Lower lobe of right lung (tissue), 2 donors: ENCODE results near the gene ALB. TPM values are rescaled to one million over a fixed set of nuclear protein-coding genes. Genes with fewer than 3 reads are reported as not detected.

Experiments used
- ATAC-seq, 2 donors: fragments of 200-7000 bp; cut with Tn5 transposase; one replicate each; pipeline ENCODE4 v1.9.1; 2020 to 2022; ENCODE audit warnings: mild to moderate bottlenecking in 2 of 2, moderate library complexity in 2 of 2
- DNase-seq: peaks from one replicate; pipeline ENCODE4 v3.0.0-alpha.2; 2020
- H3K27ac ChIP-seq: fragments of 200-600 bp; one replicate; pipeline ENCODE4 v1.8.0; 2022
- H3K27me3 ChIP-seq: fragments of 200-600 bp; one replicate; pipeline ENCODE4 v1.8.0; 2022; ENCODE audit warnings: low read depth
- H3K36me3 ChIP-seq: fragments of 200-600 bp; one replicate; pipeline ENCODE4 v1.8.0; 2022; ENCODE audit warnings: mild to moderate bottlenecking
- H3K4me1 ChIP-seq: fragments of 200-600 bp; one replicate; pipeline ENCODE4 v1.8.0; 2022
- H3K4me3 ChIP-seq: fragments of 200-600 bp; one replicate; pipeline ENCODE4 v1.8.0; 2022; ENCODE audit warnings: mild to moderate bottlenecking
- H3K9me3 ChIP-seq: fragments of 200-600 bp; one replicate; pipeline ENCODE4 v1.8.0; 2022
- CTCF ChIP-seq: fragments of 200-600 bp; IDR thresholded peaks from one replicate; pipeline ENCODE4 v1.8.0; 2022; ENCODE audit warnings: antibody characterized with exemption, mild to moderate bottlenecking
- intact Hi-C: fragments of 100-400 bp; cut with DNase I; formaldehyde crosslinking; loops from one replicate; pipeline ENCODE4 v1.11.0; 2022
- total RNA-seq: library from RNA; stranded (reverse); fragmentation: NEBNext Ultra II Directional; extraction: Animal tissue kit (Norgen Biotek cat#: 25700); gene quantifications from one replicate; pipeline ENCODE4 v1.2.1, GENCODE V29; 2021
- donor health status: DM: no; HTN: yes; CAD: no; lungs with severe emphysema.

The ALB gene
- total RNA-seq, 1 donor from 2014 or later, result 2.3 TPM

- ATAC-seq (no peak), DNase-seq (no peak)
- Histone ChIP-seq H3K36me3 (no peaks in the 10 kb centered on the region), H3K9me3 (no peaks in the 10 kb centered on the region), H3K4me1 (no peaks in the 10 kb centered on the region), H3K4me3 (no peak overlapping the region), H3K27ac (no peak overlapping the region), H3K27me3 (no peaks in the 10 kb centered on the region)
- intact Hi-C loops, result no loop called here
- no peak for TF ChIP-seq CTCF
Measured at GRCh38 chr4:73459048-73459421, 54.9 kb downstream of the ALB start.

- no peaks in the 10 kb centered on the region for H3K36me3 ChIP-seq
- no peaks in the 10 kb centered on the region for H3K9me3 ChIP-seq
- no peak for TF ChIP-seq CTCF
- no peak for DNase-seq
- no peak for ATAC-seq
- intact Hi-C loops, result no loop called here
- H3K27me3 ChIP-seq, result no peaks in the 10 kb centered on the region
- H3K4me3 ChIP-seq, result no peak overlapping the region
- H3K27ac ChIP-seq, result no peak overlapping the region
- H3K4me1 ChIP-seq, result no peaks in the 10 kb centered on the region
Measured at GRCh38 chr4:73460913-73461522, 56.9 kb downstream of the ALB start.

GRCh38 chr4:73468170-73468569, 64.1 kb downstream of the ALB start:
- no peak overlapping the region for H3K27ac ChIP-seq
- no peak overlapping the region for H3K4me3 ChIP-seq
- H3K27me3 ChIP-seq, result no peaks in the 10 kb centered on the region
- no peaks in the 10 kb centered on the region for H3K9me3 ChIP-seq
- TF ChIP-seq CTCF, result no peak
- no peaks in the 10 kb centered on the region for H3K4me1 ChIP-seq
- no peak for ATAC-seq
- DNase-seq, result no peak
- H3K36me3 ChIP-seq, result no peaks in the 10 kb centered on the region
- intact Hi-C loops, result no loop called here

GRCh38 chr4:73470728-73471127, 66.6 kb downstream of the ALB start:
- H3K27ac ChIP-seq, result no peak overlapping the region
- H3K9me3 ChIP-seq, result no peaks in the 10 kb centered on the region
- H3K4me1 ChIP-seq, result no peaks in the 10 kb centered on the region
- H3K36me3 ChIP-seq, result no peaks in the 10 kb centered on the region
- no peak for ATAC-seq
- no peaks in the 10 kb centered on the region for H3K27me3 ChIP-seq
- no peak overlapping the region for H3K4me3 ChIP-seq
- no peak for TF ChIP-seq CTCF
- intact Hi-C loops, result no loop called here
- no peak for DNase-seq

Other genes with a start within 250 kb of the ALB start
- gene ANKRD17, start 145.5 kb upstream of the ALB start, total RNA-seq, result 57.4 TPM
- gene AFP, start 31.9 kb downstream of the ALB start, total RNA-seq, result not detected
- not detected for gene AFM, start 77.5 kb downstream of the ALB start, total RNA-seq
- 1.9 TPM for gene RASSF6, start 216.1 kb downstream of the ALB start, total RNA-seq